ENCODE results near the gene EML4. TPM values are rescaled to one million over a fixed set of nuclear protein-coding genes. Genes with fewer than 3 reads are reported as not detected.

The EML4 gene
- total and polyA plus RNA-seq, 10 of the 15 experiments (the other 5 are each of a cell fraction or from before 2014, with no cell fraction given), result 23.1 to 91.3 (median 77.4) TPM

DNA sequence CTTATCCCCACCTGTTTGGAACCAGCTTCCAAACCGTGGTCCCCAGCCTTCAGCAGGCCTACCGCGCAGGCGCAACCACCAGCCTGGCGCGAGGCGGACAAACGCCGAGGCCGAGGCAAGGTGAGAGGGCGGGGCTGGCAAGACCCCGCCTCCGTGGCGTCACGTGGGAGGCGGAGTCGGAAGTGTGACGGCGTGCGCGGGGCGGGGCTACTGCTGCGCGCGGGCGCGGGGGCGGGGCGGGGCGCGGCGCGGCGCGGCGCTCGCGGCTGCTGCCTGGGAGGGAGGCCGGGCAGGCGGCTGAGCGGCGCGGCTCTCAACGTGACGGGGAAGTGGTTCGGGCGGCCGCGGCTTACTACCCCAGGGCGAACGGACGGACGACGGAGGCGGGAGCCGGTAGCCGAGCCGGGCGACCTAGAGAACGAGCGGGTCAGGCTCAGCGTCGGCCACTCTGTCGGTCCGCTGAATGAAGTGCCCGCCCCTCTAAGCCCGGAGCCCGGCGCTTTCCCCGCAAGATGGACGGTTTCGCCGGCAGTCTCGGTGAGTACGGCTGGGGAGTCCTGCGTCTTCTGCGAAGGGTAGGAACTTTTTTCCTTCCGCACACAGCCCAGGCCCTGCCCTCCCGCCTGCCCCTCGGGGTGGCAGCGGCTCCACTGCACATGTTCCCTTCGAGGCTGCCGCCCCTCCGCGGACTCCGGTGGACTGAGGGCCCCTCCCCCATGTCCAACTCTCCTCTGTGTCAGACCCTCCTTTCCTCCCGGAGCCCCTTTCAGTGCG, at the start of gene EML4 (continued):
- TF ChIP-seq MYC (IDR thresholded peaks at IDR 0.05; ENCODE audit: insufficient read depth, insufficient read length, insufficient replicate concordance, low read length, severe bottlenecking), result no peak
- TF ChIP-seq, protein P1, sequence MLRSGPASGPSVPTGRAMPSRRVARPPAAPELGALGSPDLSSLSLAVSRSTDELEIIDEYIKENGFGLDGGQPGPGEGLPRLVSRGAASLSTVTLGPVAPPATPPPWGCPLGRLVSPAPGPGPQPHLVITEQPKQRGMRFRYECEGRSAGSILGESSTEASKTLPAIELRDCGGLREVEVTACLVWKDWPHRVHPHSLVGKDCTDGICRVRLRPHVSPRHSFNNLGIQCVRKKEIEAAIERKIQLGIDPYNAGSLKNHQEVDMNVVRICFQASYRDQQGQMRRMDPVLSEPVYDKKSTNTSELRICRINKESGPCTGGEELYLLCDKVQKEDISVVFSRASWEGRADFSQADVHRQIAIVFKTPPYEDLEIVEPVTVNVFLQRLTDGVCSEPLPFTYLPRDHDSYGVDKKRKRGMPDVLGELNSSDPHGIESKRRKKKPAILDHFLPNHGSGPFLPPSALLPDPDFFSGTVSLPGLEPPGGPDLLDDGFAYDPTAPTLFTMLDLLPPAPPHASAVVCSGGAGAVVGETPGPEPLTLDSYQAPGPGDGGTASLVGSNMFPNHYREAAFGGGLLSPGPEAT (IDR thresholded peaks at IDR 0.05; ENCODE audit: low read depth), result no peak
- no peak for TF ChIP-seq POU2F2 (IDR thresholded peaks at IDR 0.05; ENCODE audit: borderline replicate concordance, low read depth, low read length)
- peak; percentile 57; the same call in 1 of the 2 replicates for TF ChIP-seq TAF1 (IDR thresholded peaks at IDR 0.05; ENCODE audit: borderline replicate concordance, low read depth, low read length)
- TF ChIP-seq BCL11A (IDR thresholded peaks at IDR 0.05; ENCODE audit: low read depth, low read length), result no peak
- no peak for TF ChIP-seq ESRRA (IDR thresholded peaks at IDR 0.05; ENCODE audit: low read length)
- TF ChIP-seq ZZZ3 (IDR thresholded peaks at IDR 0.05; ENCODE audit: control insufficient read depth, insufficient read length, low read depth), result no peak
- no peak for TF ChIP-seq PAX8 (IDR thresholded peaks at IDR 0.05)
- no peak for TF ChIP-seq FOS (IDR thresholded peaks at IDR 0.05; ENCODE audit: borderline replicate concordance, extremely low read depth, insufficient read length)
- TF ChIP-seq NR2C2 (IDR thresholded peaks at IDR 0.05; ENCODE audit: borderline replicate concordance, control insufficient read depth, insufficient read length, low read depth), result no peak
- TF ChIP-seq, protein P2, sequence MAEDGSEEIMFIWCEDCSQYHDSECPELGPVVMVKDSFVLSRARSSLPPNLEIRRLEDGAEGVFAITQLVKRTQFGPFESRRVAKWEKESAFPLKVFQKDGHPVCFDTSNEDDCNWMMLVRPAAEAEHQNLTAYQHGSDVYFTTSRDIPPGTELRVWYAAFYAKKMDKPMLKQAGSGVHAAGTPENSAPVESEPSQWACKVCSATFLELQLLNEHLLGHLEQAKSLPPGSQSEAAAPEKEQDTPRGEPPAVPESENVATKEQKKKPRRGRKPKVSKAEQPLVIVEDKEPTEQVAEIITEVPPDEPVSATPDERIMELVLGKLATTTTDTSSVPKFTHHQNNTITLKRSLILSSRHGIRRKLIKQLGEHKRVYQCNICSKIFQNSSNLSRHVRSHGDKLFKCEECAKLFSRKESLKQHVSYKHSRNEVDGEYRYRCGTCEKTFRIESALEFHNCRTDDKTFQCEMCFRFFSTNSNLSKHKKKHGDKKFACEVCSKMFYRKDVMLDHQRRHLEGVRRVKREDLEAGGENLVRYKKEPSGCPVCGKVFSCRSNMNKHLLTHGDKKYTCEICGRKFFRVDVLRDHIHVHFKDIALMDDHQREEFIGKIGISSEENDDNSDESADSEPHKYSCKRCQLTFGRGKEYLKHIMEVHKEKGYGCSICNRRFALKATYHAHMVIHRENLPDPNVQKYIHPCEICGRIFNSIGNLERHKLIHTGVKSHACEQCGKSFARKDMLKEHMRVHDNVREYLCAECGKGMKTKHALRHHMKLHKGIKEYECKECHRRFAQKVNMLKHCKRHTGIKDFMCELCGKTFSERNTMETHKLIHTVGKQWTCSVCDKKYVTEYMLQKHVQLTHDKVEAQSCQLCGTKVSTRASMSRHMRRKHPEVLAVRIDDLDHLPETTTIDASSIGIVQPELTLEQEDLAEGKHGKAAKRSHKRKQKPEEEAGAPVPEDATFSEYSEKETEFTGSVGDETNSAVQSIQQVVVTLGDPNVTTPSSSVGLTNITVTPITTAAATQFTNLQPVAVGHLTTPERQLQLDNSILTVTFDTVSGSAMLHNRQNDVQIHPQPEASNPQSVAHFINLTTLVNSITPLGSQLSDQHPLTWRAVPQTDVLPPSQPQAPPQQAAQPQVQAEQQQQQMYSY (CRISPR knock-in tag; IDR thresholded peaks at IDR 0.05), result no peak
- peak; percentile 69 for TF ChIP-seq CREM (IDR thresholded peaks at IDR 0.05; ENCODE audit: low read depth)
- peak; percentile 78 for TF ChIP-seq YY1 (IDR thresholded peaks at IDR 0.05; ENCODE audit: low read depth, low read length)
- 0 out of 2 replicates have a peak, but pooled peaks have one; percentile 41 for TF ChIP-seq PAX5 (IDR thresholded peaks at IDR 0.05; ENCODE audit: borderline replicate concordance, low read depth, low read length)
- TF ChIP-seq NBN (IDR thresholded peaks at IDR 0.05), result peak; percentile 19; the same call in 1 of the 2 replicates
- TF ChIP-seq ZNF384 (IDR thresholded peaks at IDR 0.05; ENCODE audit: borderline replicate concordance, low read depth, low read length), result no peak
- TF ChIP-seq GATAD2B (conservative IDR thresholded peaks at IDR 0.05; ENCODE audit: low read depth), result no peak; the same call in 1 of the 2 replicates
- TF ChIP-seq RB1 (IDR thresholded peaks at IDR 0.05; ENCODE audit: borderline replicate concordance), result peak; percentile 24; the same call in 1 of the 2 replicates
- TF ChIP-seq CHD1 (IDR thresholded peaks at IDR 0.05; ENCODE audit: low read depth, low read length), result no peak
- TF ChIP-seq FOXM1 (IDR thresholded peaks at IDR 0.05; ENCODE audit: low read depth, low read length), result no peak
- TF ChIP-seq, protein P3, sequence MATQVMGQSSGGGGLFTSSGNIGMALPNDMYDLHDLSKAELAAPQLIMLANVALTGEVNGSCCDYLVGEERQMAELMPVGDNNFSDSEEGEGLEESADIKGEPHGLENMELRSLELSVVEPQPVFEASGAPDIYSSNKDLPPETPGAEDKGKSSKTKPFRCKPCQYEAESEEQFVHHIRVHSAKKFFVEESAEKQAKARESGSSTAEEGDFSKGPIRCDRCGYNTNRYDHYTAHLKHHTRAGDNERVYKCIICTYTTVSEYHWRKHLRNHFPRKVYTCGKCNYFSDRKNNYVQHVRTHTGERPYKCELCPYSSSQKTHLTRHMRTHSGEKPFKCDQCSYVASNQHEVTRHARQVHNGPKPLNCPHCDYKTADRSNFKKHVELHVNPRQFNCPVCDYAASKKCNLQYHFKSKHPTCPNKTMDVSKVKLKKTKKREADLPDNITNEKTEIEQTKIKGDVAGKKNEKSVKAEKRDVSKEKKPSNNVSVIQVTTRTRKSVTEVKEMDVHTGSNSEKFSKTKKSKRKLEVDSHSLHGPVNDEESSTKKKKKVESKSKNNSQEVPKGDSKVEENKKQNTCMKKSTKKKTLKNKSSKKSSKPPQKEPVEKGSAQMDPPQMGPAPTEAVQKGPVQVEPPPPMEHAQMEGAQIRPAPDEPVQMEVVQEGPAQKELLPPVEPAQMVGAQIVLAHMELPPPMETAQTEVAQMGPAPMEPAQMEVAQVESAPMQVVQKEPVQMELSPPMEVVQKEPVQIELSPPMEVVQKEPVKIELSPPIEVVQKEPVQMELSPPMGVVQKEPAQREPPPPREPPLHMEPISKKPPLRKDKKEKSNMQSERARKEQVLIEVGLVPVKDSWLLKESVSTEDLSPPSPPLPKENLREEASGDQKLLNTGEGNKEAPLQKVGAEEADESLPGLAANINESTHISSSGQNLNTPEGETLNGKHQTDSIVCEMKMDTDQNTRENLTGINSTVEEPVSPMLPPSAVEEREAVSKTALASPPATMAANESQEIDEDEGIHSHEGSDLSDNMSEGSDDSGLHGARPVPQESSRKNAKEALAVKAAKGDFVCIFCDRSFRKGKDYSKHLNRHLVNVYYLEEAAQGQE (IDR thresholded peaks at IDR 0.05; ENCODE audit: low read depth, low read length), result no peak
- no peak for TF ChIP-seq MYB (IDR thresholded peaks at IDR 0.05; ENCODE audit: borderline replicate concordance, low read depth, low read length)
